GM18867 (cell line): ENCODE measurements around the gene GNAI2.

Source experiments
- ATAC-seq: cut with Tn5 transposase; IDR thresholded peaks from one replicate; pipeline ENCODE4 v1.9.1; 2021; ENCODE audit warnings: mild to moderate bottlenecking, moderate library complexity; ENCODE audit not compliant: unreplicated experiment

Gene GNAI2

GRCh38 chr3:50295553-50296431, 59.8 kb downstream of the GNAI2 start:
- ATAC-seq, result no peak

GRCh38 chr3:50296721-50297383, 60.8 kb downstream of the GNAI2 start:
- ATAC-seq, result no peak

- ATAC-seq, result no peak
Measured at GRCh38 chr3:50297384-50297775, 61.4 kb downstream of the GNAI2 start.

- no peak for ATAC-seq
Measured at GRCh38 chr3:50297896-50298725, 62.1 kb downstream of the GNAI2 start.

DNA sequence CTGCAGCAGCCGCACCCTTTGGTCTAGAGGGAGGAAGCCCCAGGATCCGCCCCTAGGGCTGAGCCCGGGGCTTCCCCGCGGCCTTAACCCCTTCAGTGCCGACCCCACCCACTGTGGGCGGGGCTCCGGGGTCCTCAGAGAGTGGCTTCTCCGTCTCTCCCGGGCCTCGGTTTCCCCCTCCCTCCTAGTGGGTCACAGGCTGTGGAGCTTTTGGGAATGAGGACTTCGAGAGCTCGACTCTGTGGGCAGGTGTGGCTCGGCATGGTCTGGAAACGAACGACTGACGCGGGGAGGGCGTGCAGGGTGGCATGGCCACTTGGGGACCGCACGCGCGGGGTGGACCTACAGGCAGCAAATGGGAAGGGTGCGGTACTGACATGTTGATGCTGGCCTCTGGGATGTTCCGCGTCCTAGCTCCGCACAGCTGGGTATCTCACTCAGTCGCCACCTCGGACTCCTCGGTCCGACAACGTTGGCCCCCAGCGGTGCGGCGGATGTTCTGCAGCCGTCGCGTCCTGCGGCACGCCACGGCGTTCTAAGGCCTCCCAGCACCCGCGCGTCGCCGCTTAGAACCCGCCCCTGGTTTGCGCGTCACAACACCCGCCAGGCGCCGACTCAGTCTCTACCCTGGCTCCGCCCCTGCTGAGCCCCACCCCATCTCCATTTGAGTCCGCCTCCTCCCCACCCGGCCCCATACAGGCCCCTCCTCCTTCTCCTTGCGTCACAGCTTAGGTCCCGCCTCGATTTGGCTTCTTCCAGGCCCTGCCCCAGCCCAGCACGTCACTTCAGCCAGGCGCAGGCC, 63.0 kb downstream of the GNAI2 start, which contains the start of the genes HYAL3 and NAA80:
TSS of gene HYAL3 (minus strand) at position 570 of the 802 bp plus-strand sequence. CDS start 3,803 bp downstream, outside the sequence.
TSS of gene NAA80 (minus strand) at position 570 of the 802 bp plus-strand sequence. CDS start 1,942 bp downstream, outside the sequence.
- ATAC-seq, result peak; percentile 84

- ATAC-seq, result no peak
Measured at GRCh38 chr3:50299638-50299928, 63.6 kb downstream of the GNAI2 start.

GRCh38 chr3:50299929-50300680, 64.1 kb downstream of the GNAI2 start:
- ATAC-seq, result no peak

- no peak for ATAC-seq
Measured at GRCh38 chr3:50300681-50301254, 64.8 kb downstream of the GNAI2 start.

DNA sequence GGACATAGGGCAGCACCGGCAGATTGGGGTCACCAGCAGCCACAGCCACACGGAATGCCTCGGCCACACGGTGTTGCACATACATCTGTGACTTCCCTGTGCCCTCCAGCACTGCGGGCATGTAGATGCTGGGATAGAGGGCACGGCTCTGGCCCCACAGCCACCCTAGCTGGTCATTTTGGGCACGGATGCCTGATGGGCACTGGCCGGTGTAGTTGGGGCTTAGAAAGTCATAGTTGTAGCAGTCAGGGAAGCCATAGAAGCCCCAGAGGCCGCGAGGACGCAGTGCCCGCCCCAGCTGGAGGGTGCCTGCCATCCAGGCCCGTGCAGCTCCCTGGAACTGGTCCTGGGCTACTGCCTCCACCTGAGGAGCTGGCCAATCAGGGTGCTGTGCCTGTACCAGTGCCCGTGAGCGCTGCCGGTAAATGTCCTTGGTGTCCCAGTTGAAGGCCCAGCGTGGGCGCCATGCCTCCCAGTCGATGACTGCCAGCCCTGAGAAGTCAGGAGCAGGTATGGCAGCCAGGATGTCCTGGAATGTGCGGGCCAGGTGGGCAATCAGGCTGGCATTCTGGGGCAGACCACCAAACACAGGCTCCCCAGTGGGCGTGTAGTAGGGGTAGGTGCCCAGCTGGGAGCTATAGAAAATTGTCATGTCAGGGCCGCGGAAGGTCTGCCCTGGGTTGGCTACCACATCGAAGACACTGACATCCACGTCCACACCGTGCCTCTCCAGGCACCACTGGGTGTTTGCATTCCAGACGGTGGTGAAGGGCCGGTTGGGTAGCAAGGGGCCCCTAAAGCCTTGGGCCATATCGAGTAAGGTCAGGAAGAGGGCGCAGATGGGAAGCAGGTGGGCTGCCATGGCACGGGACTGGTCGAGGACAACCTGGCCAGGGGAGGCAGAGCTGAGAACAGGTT, 66.3 kb downstream of the GNAI2 start:
- no peak for ATAC-seq

DNA sequence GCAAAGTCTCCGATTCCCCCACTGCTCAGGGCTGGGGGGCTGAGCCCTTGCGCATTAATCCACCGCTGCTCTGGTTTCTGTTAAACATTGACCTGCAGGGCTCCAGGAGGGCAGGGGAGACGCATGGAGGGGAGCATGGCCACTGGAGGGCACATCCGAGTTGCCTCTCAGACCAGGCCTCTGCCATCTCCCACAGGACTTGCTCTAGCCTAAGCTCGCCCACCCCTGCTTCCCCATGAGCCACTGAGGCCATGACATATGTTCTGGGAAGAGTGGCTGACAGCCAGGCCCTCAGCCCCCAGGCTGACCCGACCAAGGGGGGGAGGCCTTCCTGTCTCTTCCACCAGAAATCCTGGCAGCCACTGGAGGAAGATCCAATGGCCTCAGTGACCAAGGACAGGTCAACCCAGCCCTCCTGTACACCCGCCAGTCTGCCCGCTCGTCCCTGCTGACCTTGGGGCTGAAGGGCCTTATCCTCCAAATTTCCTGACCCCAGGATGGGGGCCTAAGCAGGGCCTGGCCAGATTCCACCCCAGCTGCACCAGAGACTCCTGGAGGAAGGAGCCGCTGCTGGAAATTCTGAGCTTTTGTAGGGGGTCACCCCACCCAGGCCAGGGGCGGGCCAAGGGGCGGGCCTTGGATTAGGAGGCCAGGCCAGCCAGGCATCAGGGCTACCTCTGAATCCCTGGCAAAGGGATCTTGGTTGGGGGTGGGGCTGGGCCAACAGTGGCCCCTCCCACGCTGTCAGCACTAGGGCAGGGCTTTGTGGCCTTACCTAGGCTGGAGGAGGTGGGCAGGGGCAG, 67.2 kb downstream of the GNAI2 start, which contains the start of gene HYAL1:
TSS of gene HYAL1 (minus strand) at position 562 of the 803 bp plus-strand sequence. CDS start 618 bp downstream, outside the sequence.
- ATAC-seq, result no peak

DNA sequence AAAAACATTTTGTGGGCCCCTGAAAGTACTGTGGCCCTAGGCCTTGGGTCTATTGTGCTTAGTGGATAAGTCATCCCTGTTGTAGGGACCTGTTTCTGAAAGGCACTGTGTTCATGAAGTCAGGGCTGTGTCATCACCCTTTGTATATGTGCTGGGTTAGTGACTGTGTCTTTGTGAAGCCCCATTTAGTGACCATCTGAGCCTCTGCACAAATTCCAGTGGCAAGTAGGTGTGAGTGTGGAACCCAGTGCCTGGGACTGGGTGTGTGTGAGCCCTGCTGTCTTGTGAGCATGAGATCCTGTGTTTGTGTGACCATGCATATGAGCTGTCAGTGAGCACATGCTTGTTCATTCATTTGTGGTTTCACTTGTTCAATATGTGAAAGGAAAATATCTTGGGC, 68.6 kb downstream of the GNAI2 start:
- no peak for ATAC-seq
